Measurements from ENCODE around the gene PROM1. TPM values are rescaled to one million over a fixed set of nuclear protein-coding genes. Genes with fewer than 3 reads are reported as not detected.

The PROM1 gene
- total and polyA plus RNA-seq, 2 of the 4 experiments (the other 2 are of a cell fraction) = not detected

DNA sequence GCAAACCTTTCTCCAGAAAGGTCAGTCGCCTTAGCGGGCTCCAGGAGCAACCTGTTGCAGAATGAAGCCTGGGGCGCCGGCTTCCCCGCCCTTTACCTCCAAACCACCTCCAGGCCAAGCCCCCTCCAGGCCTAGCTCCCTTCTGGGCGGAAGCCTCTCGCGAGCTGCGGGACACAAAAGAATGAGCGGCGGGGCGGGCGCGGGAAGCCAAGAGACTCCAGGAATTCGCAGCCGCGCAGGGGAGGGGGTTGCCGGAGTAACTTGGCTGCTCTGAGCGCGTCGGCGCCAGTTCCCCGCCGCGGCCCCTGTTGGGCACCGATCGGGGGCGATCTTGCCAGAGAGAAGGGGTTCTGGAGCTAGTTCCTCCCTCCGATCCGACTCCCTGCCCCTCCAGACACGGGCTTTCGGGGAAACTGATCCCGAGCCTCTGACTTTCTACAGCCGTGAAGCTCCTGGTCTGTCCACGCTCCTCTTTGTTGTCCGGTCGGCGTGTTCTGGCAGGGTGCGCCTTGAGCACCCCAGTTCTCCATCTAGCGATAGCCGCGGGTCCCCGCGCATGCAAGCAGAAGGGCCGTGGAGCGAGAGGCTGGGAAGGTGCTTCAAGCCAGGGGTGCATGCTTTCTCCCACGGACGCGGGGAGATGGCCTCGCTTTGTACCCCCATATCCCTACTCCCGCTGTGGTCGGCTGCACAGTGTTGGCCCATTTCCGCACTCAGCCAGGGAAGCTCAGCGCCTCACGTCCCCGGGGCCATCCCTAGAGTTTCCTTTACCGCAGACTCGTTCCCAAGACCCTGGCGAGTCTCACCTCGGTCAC, 1.2 kb downstream of the PROM1 start:
- Histone ChIP-seq H2AFZ (replicated peaks; ENCODE audit: low read length, poor library complexity) (peak overlapping the region; percentile 80), H4K91ac (ENCODE audit: insufficient read depth, low read depth, low read length) (no peak overlapping the region), H3K9me1 (ENCODE audit: insufficient read depth, low read length) (no peaks in the 10 kb centered on the region), H4K8ac (ENCODE audit: low read depth in 2 of 2, low read length in 2 of 2) (no peak overlapping the region), H3K4me1 (ENCODE audit: control insufficient read depth, insufficient read depth, low read length) (peaks cover 3% of the 10 kb centered on the region; the same call in 1 of the 2 replicates), H3K56ac (ENCODE audit: extremely low read depth, insufficient read depth, low read length) (no peak overlapping the region), H3K4ac (ENCODE audit: low read depth, low read length) (no peak overlapping the region), H4K5ac (ENCODE audit: low read depth, low read length) (no peak overlapping the region), H3K14ac (replicated peaks; ENCODE audit: low read depth, low read length) (no peak overlapping the region), H3K4me2 (ENCODE audit: low read depth, low read length) (peak overlapping the region; percentile 37), H2AK9ac (replicated peaks; ENCODE audit: low read depth, low read length, poor library complexity) (peak overlapping the region; percentile 71), H2BK20ac (ENCODE audit: low read depth, low read length) (no peak overlapping the region), H3K9ac (ENCODE audit: low read depth, low read length) (no peak overlapping the region), H3K9me3 (ENCODE audit: control insufficient read depth, insufficient read depth, low read length) (peaks cover 8% of the 10 kb centered on the region), H3K18ac (ENCODE audit: low read depth, low read length) (no peak overlapping the region), H3K4me3 (ENCODE audit: insufficient read depth, low read depth, low read length) (no peak overlapping the region), H3K36me3 (ENCODE audit: control insufficient read depth, insufficient read depth, low read length) (no peaks in the 10 kb centered on the region), H2BK120ac (ENCODE audit: low read depth, low read length) (no peak overlapping the region), H4K20me1 (ENCODE audit: insufficient read depth, low read length) (no peaks in the 10 kb centered on the region), H2AK5ac (ENCODE audit: low read depth, low read length) (no peak overlapping the region), H3K27me3 (ENCODE audit: control insufficient read depth, insufficient read depth, low read length) (peaks cover 74% of the 10 kb centered on the region), H2BK15ac (ENCODE audit: low read depth, low read length) (no peak overlapping the region), H2BK5ac (ENCODE audit: low read depth, low read length, poor library complexity, severe bottlenecking) (no peak overlapping the region), H3K79me1 (ENCODE audit: low read depth in 1 of 2, low read length in 2 of 2) (no peaks in the 10 kb centered on the region), H3K23ac (ENCODE audit: low read depth, low read length) (no peak overlapping the region), H3K27ac (ENCODE audit: insufficient read depth, low read length) (no peak overlapping the region)
- WGBS, 2 experiments (ENCODE audit: extremely low coverage in 2 of 2, insufficient read length in 1 of 2) = 1% methylated on average over 24 of the region's 60 CpGs; no CpG with 5 or more reads in 1 of the 2 experiments
- in situ Hi-C loops (cut with MboI; ENCODE audit: low sequenced_read_pairs) (no loop called here), intact Hi-C loops (cut with micrococcal nuclease) (no loop called here), dilution Hi-C loops (cut with HindIII; ENCODE audit: low sequenced_read_pairs, unreplicated experiment) (no loop called here)
- TF ChIP-seq BHLHE40 (IDR thresholded peaks at IDR 0.05; ENCODE audit: low read depth, low read length) (no peak), RAD21 (IDR thresholded peaks at IDR 0.05; ENCODE audit: low read length) (no peak)
- ChIA-PET POLR2A (ENCODE audit: unreplicated experiment) (no interaction called here), CTCF (interaction anchor here (1.4 kb wide), 1 partner anchor 9 kb away, joined by 3 read pairs; no protein-coding TSS in a partner anchor)
- ATAC-seq (ENCODE audit: low read depth) (peak; percentile 44), DNase-seq (no peak)
- no TSS peak for BruUV-seq (replicated peaks)
